Activated naive CD4-positive, alpha-beta T cell treated with anti-CD3 and anti-CD28 coated beads, Interleukin-2, amount 50 U/mL, for 72 hours (primary cell): ENCODE measurements around the gene HIC1. TPM values are rescaled to one million over a fixed set of nuclear protein-coding genes. Genes with fewer than 3 reads are reported as not detected.
"Not testable (repeated sequence)": the region's sequence is repeated elsewhere in the genome, so short reads cannot be mapped to it uniquely, and the experiment has no call there.

ENCODE experiments used
- ATAC-seq, 2 donors: fragments of 150-1000 bp; cut with Tn5 transposase; 2 replicates each; pipeline ENCODE4 v1.10.0; 2021; ENCODE audit warnings: mild to moderate bottlenecking in 2 of 2, moderate library complexity in 2 of 2
- DNase-seq, 2 donors: peaks; one replicate each; pipeline ENCODE4 v3.0.0; 2021 to 2022; ENCODE audit warnings: low spot score in 2 of 2
- H3K27ac Mint-ChIP-seq, 2 donors: one replicate each; pipeline ENCODE4 v1.8.0; 2022; ENCODE audit warnings: mild to moderate bottlenecking in 2 of 2, mixed read lengths in 2 of 2
- H3K36me3 Mint-ChIP-seq, 2 donors: one replicate each; pipeline ENCODE4 v1.8.0; 2022; ENCODE audit warnings: mixed read lengths in 2 of 2
- H3K9me3 Mint-ChIP-seq, 2 donors: one replicate each; pipeline ENCODE4 v1.8.0; 2022; ENCODE audit warnings: mixed read lengths in 2 of 2
- total RNA-seq, 2 donors: library from RNA; stranded (reverse); gene quantifications; one replicate each; pipeline ENCODE4 v1.2.3, GENCODE V29; 2022

The HIC1 gene
- 10 to 100 TPM; 36.8 to 41.8 TPM for total RNA-seq

GRCh38 chr17:2054512-2055291 lies at the start of gene HIC1:
Gene HIC1, plus strand, starts transcription at chr17:2055103. Its CDS starts 1,588 bp downstream, at chr17:2056691.
- Mint-ChIP-seq H3K27ac (peak within 1 kb of the TSS; percentile 61 to 70), H3K9me3 (no peaks in the 10 kb centered on the region), H3K36me3 (peaks cover 5% of the 10 kb centered on the region in 2 donors)
- ATAC-seq (peak; percentile 61 to 64), DNase-seq (peak; percentile 90)

GRCh38 chr17:2008332-2009126 lies 46.4 kb upstream of the HIC1 start:
- no peak for DNase-seq
- Mint-ChIP-seq H3K9me3 (no peaks in the 10 kb centered on the region), H3K36me3 (no peaks in the 10 kb centered on the region), H3K27ac (no peak overlapping the region)
- no peak for ATAC-seq

DNA sequence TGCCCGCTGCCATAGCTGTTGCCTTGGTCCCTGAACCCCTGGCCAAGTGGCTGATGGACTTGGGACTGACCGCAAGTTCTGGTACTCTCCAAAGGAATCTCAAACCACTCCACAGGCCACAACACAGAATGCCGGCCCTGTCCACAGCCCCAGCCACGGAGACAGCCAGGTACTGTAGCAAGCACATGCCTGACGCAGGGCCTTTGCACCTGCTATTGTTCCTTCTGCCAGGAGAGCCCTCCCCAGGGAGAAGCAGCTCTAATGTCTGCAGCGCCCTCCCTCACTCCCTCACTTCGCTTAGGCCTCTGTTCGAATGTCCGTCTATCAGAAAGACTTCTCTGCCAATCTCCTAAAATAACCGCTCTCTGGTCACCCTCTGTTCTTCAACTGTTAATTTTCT lies 45.2 kb upstream of the HIC1 start:
- DNase-seq (no peak), ATAC-seq (no peak)
- no peak overlapping the region for H3K27ac Mint-ChIP-seq
- no peaks in the 10 kb centered on the region for H3K36me3 Mint-ChIP-seq
- peaks cover 0 to 4% of the 10 kb centered on the region in 2 donors for H3K9me3 Mint-ChIP-seq

DNA sequence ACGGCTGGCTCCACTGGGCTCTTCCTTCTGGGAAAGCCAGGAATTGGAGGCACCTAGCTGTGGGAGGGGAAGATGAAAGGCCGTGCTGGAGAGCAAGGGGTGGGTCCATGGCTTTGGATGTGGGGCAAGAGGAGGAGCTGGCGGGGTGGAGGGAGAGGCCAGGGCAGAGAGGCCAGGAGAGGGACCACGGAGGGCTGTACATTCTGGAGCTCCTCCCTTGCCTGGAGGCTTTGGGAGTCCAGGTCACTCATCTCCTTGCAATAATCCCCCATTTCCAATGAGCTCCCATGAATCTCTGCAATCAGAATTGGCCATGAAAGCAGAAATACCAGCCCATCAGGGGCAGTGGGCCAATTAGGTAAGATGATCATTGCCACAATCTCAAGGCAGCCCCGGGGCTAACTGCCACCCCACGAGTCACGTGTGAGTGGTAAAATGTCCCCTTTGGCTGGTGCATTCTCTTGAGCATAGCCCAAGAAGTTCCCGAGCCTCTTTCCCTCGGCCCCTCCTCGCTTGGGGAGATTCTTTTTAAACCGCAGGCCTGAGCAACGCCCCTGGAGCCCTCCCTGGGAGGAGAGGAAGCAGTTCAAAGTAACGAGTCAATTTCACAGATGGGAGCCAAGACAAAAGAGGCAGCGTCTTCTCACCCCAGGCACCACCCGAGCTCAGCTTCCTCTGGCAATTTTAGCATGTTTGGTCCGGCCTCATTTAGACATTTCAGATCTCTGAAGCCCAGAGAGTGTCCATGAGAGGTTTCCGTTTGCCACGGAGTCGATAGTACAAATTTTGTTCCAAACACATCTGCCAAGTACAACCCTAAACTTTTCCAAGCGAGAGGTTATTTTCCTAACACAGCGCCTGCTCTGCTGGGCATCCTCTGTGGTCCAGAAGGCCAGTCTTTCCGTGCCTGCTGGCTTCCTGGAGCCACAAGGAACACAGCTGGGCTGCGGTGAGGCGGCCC lies 43.2 kb upstream of the HIC1 start:
- Mint-ChIP-seq H3K36me3 (no peaks in the 10 kb centered on the region), H3K27ac (peak overlapping the region in 1 of 2 donors; percentile 18), H3K9me3 (peaks cover 0 to 4% of the 10 kb centered on the region in 2 donors)
- no peak for DNase-seq
- no peak for ATAC-seq

DNA sequence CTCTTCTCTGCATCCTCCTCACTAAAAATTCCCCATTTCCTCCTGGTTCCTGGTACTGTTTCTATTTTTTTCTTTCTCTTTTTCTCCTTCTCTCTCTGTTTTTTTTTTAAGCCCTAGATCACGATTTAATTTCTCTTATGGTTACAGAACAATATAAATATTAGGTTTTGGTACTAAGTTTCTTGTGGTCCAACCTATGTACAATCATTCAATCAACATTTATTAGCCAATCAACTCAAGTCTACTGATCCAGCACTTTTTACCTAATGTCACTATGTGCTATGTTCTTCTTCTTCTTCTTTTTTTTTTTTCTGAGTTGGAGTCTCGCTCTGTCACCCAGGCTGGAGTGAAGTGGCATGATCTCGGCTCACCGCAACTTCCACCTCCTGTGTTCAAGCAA lies 42.4 kb upstream of the HIC1 start:
- Mint-ChIP-seq H3K27ac (peak overlapping the region in 1 of 2 donors; percentile 18), H3K36me3 (no peaks in the 10 kb centered on the region), H3K9me3 (peaks cover 0 to 4% of the 10 kb centered on the region in 2 donors)
- DNase-seq: no peak
- no peak for ATAC-seq

DNA sequence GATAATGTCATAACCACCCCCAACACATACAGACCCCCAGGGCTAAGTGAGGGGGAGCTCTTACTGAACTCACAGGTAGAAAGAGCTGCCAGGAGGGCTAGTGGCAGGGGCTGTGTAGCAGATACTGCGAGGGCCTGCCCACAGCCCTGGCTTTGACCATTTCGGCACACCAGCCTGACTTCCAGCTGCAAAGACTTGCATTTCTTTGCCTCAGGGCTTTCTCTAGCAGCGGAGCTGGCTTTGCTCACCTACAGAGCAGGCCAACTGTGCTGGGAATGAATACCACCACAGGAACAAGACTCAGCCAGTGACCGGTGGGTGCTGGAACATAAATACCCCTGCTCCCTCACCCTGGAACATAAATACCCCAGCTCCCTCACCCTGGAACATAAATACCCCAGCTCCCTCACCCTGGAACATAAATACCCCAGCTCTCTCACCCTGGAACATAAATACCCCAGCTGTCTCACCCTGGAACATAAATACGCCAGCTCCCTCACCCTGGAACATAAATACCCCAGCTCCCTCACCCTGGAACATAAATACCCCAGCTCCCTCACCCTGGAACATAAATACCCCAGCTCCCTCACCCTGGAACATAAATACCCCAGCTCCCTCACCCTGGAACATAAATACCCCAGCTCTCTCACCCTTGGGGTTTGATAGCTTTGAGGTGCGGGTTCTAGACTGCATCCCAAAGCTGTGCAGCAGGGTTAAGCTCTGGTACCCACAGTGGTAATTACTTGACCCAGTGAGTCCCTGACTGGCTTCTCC lies 41.5 kb upstream of the HIC1 start:
- H3K36me3 Mint-ChIP-seq, DNase-seq, H3K9me3 Mint-ChIP-seq, ATAC-seq: not testable (repeated sequence)
- peak overlapping the region in 1 of 2 donors; percentile 18 for H3K27ac Mint-ChIP-seq

DNA sequence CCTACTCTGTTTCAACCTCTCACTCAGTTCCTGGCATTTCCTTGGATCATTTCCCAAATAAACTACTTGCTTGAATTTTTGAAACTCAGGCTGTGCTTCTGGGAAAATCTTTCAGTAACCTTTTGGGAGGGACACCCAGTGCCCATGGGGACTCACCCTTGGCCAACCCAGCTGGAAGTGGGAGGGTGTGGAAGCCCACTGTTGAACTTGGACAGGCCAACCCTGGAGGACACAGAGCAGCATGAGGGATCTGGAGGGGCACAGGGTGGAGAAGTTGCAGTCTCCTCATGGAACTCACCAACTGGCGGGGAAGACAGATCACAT lies 40.9 kb upstream of the HIC1 start:
- Mint-ChIP-seq H3K27ac (no peak overlapping the region), H3K36me3 (no peaks in the 10 kb centered on the region), H3K9me3 (peaks cover 0 to 4% of the 10 kb centered on the region in 2 donors)
- DNase-seq (no peak), ATAC-seq (no peak)

GRCh38 chr17:2015314-2015713 lies 39.6 kb upstream of the HIC1 start:
- peaks cover 0 to 4% of the 10 kb centered on the region in 2 donors for H3K9me3 Mint-ChIP-seq

GRCh38 chr17:2016494-2016893 lies 38.4 kb upstream of the HIC1 start:
- no peak overlapping the region for H3K27ac Mint-ChIP-seq
- ATAC-seq (no peak), DNase-seq (no peak)
- H3K9me3 Mint-ChIP-seq: peaks cover 0 to 4% of the 10 kb centered on the region in 2 donors
- no peaks in the 10 kb centered on the region for H3K36me3 Mint-ChIP-seq

More at GRCh38 chr17:2015314-2015713, 39.6 kb upstream of the HIC1 start:
- ATAC-seq (no peak), DNase-seq (no peak)
- Mint-ChIP-seq H3K36me3 (no peaks in the 10 kb centered on the region), H3K27ac (no peak overlapping the region)

DNA sequence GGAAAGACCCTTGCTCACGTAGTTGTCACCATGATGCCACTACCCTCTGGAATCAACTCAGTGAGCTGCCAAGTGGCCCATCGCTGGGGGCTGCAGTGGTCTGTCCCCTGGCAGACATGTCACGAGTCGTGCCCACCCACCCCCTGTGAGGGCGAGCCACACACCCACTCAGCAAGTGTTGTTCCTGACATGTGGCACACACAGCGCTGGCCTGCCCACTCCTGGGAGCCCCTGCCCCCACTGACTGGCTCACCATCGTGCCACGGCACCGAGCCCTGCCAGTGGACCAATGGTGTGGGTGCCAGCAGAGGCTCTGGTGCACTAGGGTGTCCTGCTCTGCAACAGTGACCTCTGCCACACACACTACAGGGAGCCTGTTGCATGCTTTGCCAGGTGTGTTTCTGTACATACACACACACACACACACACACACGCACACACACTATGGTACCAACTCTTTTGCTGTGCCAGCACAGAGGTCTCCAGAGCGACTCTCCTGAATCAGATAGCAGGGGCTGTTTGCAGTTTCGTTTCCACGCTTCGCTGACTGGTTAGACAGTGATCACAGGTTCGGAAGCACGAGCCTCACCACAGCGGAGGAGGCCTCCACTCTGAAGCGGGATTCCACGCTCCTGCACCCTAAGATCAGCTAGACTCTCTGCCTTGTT lies 37.5 kb upstream of the HIC1 start:
- peaks cover 0 to 4% of the 10 kb centered on the region in 2 donors for H3K9me3 Mint-ChIP-seq
- DNase-seq (no peak), ATAC-seq (no peak)
- no peaks in the 10 kb centered on the region for H3K36me3 Mint-ChIP-seq
- no peak overlapping the region for H3K27ac Mint-ChIP-seq

DNA sequence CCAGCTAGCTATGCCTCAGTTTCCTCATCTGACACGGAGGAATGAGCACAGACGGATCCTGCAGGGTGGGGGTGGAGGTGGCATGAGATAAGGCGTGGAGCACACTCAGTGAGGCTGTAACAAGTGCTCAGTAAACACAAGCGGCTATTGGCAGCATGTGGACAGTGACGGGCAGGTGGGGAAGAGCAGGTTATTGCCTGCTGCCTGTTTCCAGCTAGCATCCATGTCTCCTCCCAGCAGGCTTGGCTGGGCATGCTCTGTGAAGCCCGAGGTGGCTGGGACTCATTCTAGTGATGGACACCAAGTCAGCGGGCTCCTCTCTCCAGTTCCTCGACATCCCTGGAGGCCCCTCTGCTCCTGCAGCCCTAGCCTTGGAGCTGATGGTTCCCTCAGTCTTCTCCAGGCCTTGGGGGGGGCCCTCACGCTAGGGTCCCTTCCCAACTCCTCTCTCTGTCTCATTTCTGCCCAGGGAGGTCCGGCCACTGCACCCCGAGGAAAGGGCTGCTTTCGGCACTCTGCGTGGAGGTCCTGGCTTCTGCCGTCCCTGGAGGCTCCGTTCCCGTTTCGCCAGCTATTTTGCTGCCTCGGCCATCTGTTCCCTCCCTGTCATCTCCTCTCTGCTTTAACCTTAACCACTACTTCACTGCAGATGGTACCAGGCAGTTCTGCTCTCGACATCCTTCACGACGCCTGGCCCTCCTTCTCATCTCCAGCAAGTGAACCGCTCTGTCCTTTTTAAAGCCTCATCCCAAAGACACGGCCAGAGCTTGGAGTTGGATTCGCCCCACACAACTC lies 36.0 kb upstream of the HIC1 start:
- no peaks in the 10 kb centered on the region for H3K36me3 Mint-ChIP-seq
- ATAC-seq (no peak), DNase-seq (no peak)
- no peak overlapping the region for H3K27ac Mint-ChIP-seq
- H3K9me3 Mint-ChIP-seq: peaks cover 0 to 2% of the 10 kb centered on the region in 2 donors

DNA sequence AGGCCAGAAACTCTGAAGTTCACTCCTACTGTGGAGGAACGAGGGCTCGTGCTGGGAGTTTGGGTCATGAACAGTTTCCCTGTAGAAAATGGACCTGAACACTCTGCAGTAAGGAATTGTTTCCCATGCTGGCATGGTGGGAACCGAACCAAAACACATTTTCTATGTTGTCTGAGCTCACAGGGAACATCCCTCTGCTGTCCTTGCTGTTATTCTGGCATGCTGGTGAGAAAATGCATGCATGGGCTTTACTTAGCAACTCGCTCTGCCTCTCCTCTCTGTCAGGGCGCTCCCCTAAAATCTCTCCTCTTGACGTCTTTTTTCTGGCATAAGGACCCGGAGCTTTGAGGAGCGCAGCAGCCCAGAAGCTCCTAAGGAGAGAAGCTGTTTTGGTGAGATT lies 35.2 kb upstream of the HIC1 start:
- no peak for DNase-seq
- no peaks in the 10 kb centered on the region for H3K36me3 Mint-ChIP-seq
- ATAC-seq: no peak
- H3K9me3 Mint-ChIP-seq: no peaks in the 10 kb centered on the region
- H3K27ac Mint-ChIP-seq: no peak overlapping the region

DNA sequence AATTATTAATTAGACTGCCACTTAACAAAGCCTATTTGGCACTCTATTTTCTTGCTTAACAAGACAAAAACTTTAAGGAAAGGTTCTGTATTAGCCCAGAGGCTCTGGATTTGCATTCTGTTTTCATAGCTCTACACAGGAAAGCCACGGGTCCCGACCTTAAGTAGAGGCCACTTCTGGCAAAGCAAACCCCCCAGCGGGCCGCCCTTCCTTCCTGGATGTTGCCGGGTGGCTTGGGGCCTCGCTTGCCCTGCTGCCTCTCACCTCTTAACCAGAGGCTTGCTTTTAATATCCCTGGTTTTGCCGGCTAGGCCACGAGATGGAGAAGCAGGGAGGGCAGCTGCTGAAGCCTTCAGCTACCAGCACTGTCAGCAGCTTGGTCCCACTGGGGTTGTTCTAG lies 34.2 kb upstream of the HIC1 start:
- DNase-seq (no peak), ATAC-seq (no peak)
- Mint-ChIP-seq H3K27ac (no peak overlapping the region), H3K36me3 (peaks cover 0 to under 1% of the 10 kb centered on the region in 2 donors), H3K9me3 (no peaks in the 10 kb centered on the region)

DNA sequence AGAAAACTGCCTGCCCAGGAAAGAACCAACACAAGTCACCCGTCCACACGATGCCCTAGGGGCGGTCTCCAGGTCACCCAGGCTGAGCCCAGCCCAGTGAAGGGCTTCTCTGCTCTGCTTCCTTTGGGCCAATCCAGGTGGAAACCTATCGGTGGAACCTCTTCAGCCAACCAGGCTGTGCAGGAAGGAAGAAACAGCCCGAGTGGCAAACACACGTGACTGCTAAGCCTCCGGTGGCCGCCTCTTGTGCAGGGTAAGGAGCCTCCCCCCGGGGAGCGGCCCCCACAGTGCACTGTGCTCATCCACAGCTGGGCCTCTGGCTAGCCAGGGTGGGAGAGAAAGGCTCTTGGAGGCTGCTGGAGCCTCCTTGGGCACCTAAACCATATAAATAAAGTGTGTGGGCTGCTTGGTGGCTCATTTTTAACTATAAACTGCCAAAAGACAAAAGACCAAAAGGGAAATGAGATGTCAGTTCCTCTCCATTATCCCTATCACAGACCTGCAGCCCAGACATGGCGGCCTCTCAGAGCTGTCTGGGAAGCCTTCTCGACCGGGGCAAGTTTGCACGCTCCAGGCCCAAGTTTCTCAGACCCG lies 32.2 kb upstream of the HIC1 start:
- no peak overlapping the region for H3K27ac Mint-ChIP-seq

More for the DNA sequence above, 32.2 kb upstream of the HIC1 start:
- Mint-ChIP-seq H3K9me3 (no peaks in the 10 kb centered on the region), H3K36me3 (peaks cover 0 to 7% of the 10 kb centered on the region in 2 donors)
- no peak for DNase-seq
- ATAC-seq: no peak
